IPS-15b (cell line): ENCODE data around the gene POLR3E.
"Not testable (repeated sequence)": the region's sequence is repeated elsewhere in the genome, so short reads cannot be mapped to it uniquely, and the experiment has no call there.

Source experiments
- H3K27me3 ChIP-seq: one replicate; pipeline ENCODE4 v1.6.1; 2013; ENCODE audit warnings: low read length; ENCODE audit not compliant: control insufficient read depth, insufficient read depth
- H3K36me3 ChIP-seq: one replicate; pipeline ENCODE4 v1.6.1; 2013; ENCODE audit warnings: low read length; ENCODE audit not compliant: control insufficient read depth, insufficient read depth
- H3K4me1 ChIP-seq: one replicate; pipeline ENCODE4 v1.6.1; 2013; ENCODE audit warnings: mild to moderate bottlenecking, low read length; ENCODE audit not compliant: control insufficient read depth, insufficient read depth
- H3K4me3 ChIP-seq: one replicate; pipeline ENCODE4 v1.5.1; 2013; ENCODE audit warnings: low read depth, low read length
- H3K9ac ChIP-seq: one replicate; pipeline ENCODE4 v1.6.1; 2013; ENCODE audit warnings: low read depth, mild to moderate bottlenecking, low read length
- H3K9me3 ChIP-seq: one replicate; pipeline ENCODE4 v1.6.1; 2013; ENCODE audit warnings: mild to moderate bottlenecking, low read length; ENCODE audit not compliant: control insufficient read depth, insufficient read depth

Gene POLR3E

GRCh38 chr16:22359679-22360078 is 62.5 kb downstream of the POLR3E start:
- peaks cover 6% of the 10 kb centered on the region for H3K36me3 ChIP-seq

GRCh38 chr16:22360963-22361659 is 63.9 kb downstream of the POLR3E start:
- no peak overlapping the region for H3K4me3 ChIP-seq
- peaks cover 5% of the 10 kb centered on the region for H3K4me1 ChIP-seq
- H3K9me3 ChIP-seq: no peaks in the 10 kb centered on the region
- no peaks in the 10 kb centered on the region for H3K27me3 ChIP-seq
- no peak overlapping the region for H3K9ac ChIP-seq
- H3K36me3 ChIP-seq: peaks cover 6% of the 10 kb centered on the region

More at GRCh38 chr16:22359679-22360078, 62.5 kb downstream of the POLR3E start:
- Histone ChIP-seq H3K4me1 (peaks cover 5% of the 10 kb centered on the region), H3K27me3 (no peaks in the 10 kb centered on the region), H3K9me3 (no peaks in the 10 kb centered on the region), H3K9ac (no peak overlapping the region), H3K4me3 (no peak overlapping the region)

- H3K27me3 ChIP-seq: no peaks in the 10 kb centered on the region
- no peaks in the 10 kb centered on the region for H3K9me3 ChIP-seq
- H3K4me3 ChIP-seq: no peak overlapping the region
- H3K4me1 ChIP-seq: peaks cover 3% of the 10 kb centered on the region
- peaks cover 6% of the 10 kb centered on the region for H3K36me3 ChIP-seq
- H3K9ac ChIP-seq: no peak overlapping the region
Observed at GRCh38 chr16:22364241-22364640, 67.0 kb downstream of the POLR3E start.

- peaks cover 19% of the 10 kb centered on the region for H3K4me1 ChIP-seq
- H3K36me3 ChIP-seq: peaks cover 6% of the 10 kb centered on the region
- H3K9me3 ChIP-seq: no peaks in the 10 kb centered on the region
- H3K9ac ChIP-seq: no peak overlapping the region
- no peaks in the 10 kb centered on the region for H3K27me3 ChIP-seq
- no peak overlapping the region for H3K4me3 ChIP-seq
Observed at GRCh38 chr16:22366371-22366770, 69.2 kb downstream of the POLR3E start.

GRCh38 chr16:22366889-22367288 is 69.7 kb downstream of the POLR3E start:
- H3K27me3 ChIP-seq: no peaks in the 10 kb centered on the region
- H3K9me3 ChIP-seq: no peaks in the 10 kb centered on the region
- H3K4me1 ChIP-seq: peaks cover 19% of the 10 kb centered on the region
- peaks cover 6% of the 10 kb centered on the region for H3K36me3 ChIP-seq
- no peak overlapping the region for H3K9ac ChIP-seq
- H3K4me3 ChIP-seq: no peak overlapping the region

GRCh38 chr16:22368200-22368826 is 71.1 kb downstream of the POLR3E start:
- H3K9ac ChIP-seq, H3K27me3 ChIP-seq, H3K4me3 ChIP-seq, H3K9me3 ChIP-seq, H3K36me3 ChIP-seq: not testable (repeated sequence)
- peaks cover 19% of the 10 kb centered on the region for H3K4me1 ChIP-seq

GRCh38 chr16:22369221-22369811 is 72.1 kb downstream of the POLR3E start:
- no peak overlapping the region for H3K4me3 ChIP-seq
- no peaks in the 10 kb centered on the region for H3K27me3 ChIP-seq
- no peak overlapping the region for H3K9ac ChIP-seq
- H3K36me3 ChIP-seq: peaks cover under 1% of the 10 kb centered on the region
- no peaks in the 10 kb centered on the region for H3K9me3 ChIP-seq
- peaks cover 19% of the 10 kb centered on the region for H3K4me1 ChIP-seq

GRCh38 chr16:22370038-22370820 is 73.0 kb downstream of the POLR3E start:
- H3K9ac ChIP-seq: no peak overlapping the region

GRCh38 chr16:22372882-22373661 is 75.9 kb downstream of the POLR3E start:
- peak overlapping the region; percentile 77 for H3K4me3 ChIP-seq

More at GRCh38 chr16:22370038-22370820, 73.0 kb downstream of the POLR3E start:
- Histone ChIP-seq H3K4me1 (peaks cover 19% of the 10 kb centered on the region), H3K4me3 (no peak overlapping the region), H3K36me3 (no peaks in the 10 kb centered on the region), H3K27me3 (no peaks in the 10 kb centered on the region), H3K9me3 (no peaks in the 10 kb centered on the region)

GRCh38 chr16:22373662-22374310 is 76.6 kb downstream of the POLR3E start:
- H3K27me3 ChIP-seq: no peaks in the 10 kb centered on the region
- H3K9me3 ChIP-seq: no peaks in the 10 kb centered on the region
- H3K4me3 ChIP-seq: peak overlapping the region; percentile 77
- no peaks in the 10 kb centered on the region for H3K36me3 ChIP-seq
- peaks cover 16% of the 10 kb centered on the region for H3K4me1 ChIP-seq
- H3K9ac ChIP-seq: peak overlapping the region; percentile 91

More at GRCh38 chr16:22372882-22373661, 75.9 kb downstream of the POLR3E start:
- Histone ChIP-seq H3K9ac (peak overlapping the region; percentile 91), H3K27me3 (no peaks in the 10 kb centered on the region), H3K4me1 (peaks cover 16% of the 10 kb centered on the region), H3K9me3 (no peaks in the 10 kb centered on the region), H3K36me3 (no peaks in the 10 kb centered on the region)
